C4-2B (cell line): ENCODE data around the gene LHFPL2.

Experiments used
- ZFX ChIP-seq: fragments of 450-650 bp; IDR thresholded peaks from 2 replicates; pipeline ENCODE4 v1.6.1; 2017
- TF ChIP-seq, protein P1 (sequence below): fragments of 450-650 bp; conservative IDR thresholded peaks from 2 replicates; pipeline ENCODE4 v1.5.1; 2017; ENCODE audit warnings: mild to moderate bottlenecking

DNA sequence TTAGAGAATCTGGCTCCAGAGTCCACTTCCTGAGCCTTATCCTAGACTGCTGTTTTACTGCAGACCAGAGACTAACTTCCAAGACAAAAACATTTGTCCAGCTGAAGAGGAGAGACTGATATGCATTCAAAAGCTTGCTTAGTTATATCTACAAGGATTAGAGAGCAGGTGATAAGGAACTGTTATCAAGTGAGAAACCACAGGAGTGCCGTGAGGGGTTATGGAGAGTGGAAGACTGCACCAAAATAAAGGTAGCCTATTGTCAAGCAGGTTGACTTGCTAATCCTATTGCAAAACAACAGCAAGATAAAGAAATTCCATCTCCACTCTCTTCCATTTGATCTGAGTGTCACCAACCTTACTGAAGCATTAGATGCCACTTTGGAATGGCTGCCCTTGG, 149.1 kb downstream of the LHFPL2 start:
- TF ChIP-seq, protein P1, sequence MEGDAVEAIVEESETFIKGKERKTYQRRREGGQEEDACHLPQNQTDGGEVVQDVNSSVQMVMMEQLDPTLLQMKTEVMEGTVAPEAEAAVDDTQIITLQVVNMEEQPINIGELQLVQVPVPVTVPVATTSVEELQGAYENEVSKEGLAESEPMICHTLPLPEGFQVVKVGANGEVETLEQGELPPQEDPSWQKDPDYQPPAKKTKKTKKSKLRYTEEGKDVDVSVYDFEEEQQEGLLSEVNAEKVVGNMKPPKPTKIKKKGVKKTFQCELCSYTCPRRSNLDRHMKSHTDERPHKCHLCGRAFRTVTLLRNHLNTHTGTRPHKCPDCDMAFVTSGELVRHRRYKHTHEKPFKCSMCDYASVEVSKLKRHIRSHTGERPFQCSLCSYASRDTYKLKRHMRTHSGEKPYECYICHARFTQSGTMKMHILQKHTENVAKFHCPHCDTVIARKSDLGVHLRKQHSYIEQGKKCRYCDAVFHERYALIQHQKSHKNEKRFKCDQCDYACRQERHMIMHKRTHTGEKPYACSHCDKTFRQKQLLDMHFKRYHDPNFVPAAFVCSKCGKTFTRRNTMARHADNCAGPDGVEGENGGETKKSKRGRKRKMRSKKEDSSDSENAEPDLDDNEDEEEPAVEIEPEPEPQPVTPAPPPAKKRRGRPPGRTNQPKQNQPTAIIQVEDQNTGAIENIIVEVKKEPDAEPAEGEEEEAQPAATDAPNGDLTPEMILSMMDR, result no peak
- no peak for TF ChIP-seq ZFX
